Endothelial cell of umbilical vein (primary cell): ENCODE data around the gene DIAPH2.

Experiments used
- CTCF ChIP-seq, 2 donors: IDR thresholded peaks; 1 replicate in 1 of 2; 2 replicates in 1 of 2; pipeline ENCODE4 v1.5.1; 2011; ENCODE audit warnings: low read length in 2 of 2, mild to moderate bottlenecking in 2 of 2, moderate library complexity in 2 of 2, control low read depth in 1 of 2, inconsistent platforms in 1 of 2, low read depth in 1 of 2; ENCODE audit not compliant: insufficient read depth in 1 of 2; ENCODE audit errors: extremely low read depth in 1 of 2
- POLR2A ChIP-seq: IDR thresholded peaks from 2 replicates; pipeline ENCODE4 v1.6.1; 2012; ENCODE audit warnings: low read depth, mild to moderate bottlenecking, control low read depth, low read length

- TF ChIP-seq CTCF (IDR thresholded peaks at IDR 0.05; ENCODE audit: extremely low read depth in 1 of 2, insufficient read depth in 1 of 2, low read depth in 1 of 2, low read length in 2 of 2) (no peak), POLR2A (no peak)
These were observed 645.5 kb downstream of the DIAPH2 start for GRCh38 chrX:97330151-97330550.
